Dedifferentiated amniotic fluid mesenchymal stem cell (primary cell): Measurements from ENCODE around the gene SIRT6.
A peak's percentile ranks its signal among the peaks of the same experiment; 100 is the strongest.
"Not testable (repeated sequence)": the region's sequence is repeated elsewhere in the genome, so short reads cannot be mapped to it uniquely, and the experiment has no call there.

Source experiments
- DNase-seq: peaks from one replicate; pipeline ENCODE4 v3.0.0-alpha.2; 2016; ENCODE audit errors: extremely low spot score

The SIRT6 gene

DNA sequence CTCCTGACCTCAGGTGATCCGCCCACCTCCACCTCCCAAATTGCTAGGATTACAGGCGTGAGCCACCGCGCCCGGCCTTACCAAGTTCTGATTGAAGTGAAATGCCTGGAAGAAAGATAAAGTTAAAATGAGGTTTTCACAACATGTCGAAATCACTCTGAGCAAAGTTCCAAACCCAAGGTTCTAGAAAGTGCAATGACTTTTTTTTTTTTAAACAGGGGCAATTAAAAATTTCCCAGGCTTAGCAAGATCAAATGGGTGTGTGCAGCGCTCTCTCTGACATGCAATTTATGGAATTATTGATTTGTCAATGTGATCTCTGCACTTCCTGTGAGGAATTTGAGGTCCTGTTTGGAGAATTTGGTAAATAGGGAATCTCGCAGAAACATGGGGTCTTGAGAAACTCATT lies 45.7 kb downstream of the SIRT6 start:
- DNase-seq: no peak

DNA sequence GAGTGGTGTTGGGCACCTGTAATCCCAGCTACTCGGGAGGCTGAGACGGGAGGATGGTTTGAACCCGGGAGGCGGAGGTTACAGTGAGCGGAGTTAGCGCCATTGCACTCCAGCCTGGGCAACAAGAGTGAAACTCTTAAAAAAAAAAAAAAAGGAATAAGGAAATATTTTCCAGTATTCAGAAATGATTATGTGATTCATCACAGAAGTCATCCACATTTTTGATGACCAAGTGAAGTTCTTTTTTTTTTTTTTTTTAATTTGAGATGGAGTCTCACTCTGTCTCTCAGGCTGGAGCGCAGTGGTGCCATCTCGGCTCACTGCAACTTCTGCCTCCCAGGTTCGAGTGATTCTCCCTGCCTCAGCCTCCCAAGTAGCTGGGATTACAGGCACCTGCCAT lies 47.0 kb downstream of the SIRT6 start:
- not testable (repeated sequence) for DNase-seq

DNA sequence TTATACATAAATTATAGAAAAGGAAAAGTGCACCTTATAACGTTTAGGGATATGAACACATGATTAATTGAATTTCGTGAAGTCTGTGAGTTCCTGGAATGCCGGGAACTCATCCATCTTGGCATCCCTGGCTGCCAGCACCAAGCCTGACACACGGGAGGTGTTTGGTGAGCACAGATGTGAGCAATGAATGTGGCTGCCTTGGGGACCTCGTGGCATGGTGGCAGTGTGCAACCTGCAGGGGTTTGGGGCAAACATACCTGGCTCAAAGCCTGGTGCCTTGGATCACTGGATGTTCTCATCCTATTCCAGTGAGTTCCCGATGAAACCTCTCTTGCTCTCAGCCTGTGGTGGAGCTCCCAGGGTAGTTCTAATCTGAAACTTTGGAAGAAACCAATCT lies 48.0 kb downstream of the SIRT6 start:
- DNase-seq: no peak

DNA sequence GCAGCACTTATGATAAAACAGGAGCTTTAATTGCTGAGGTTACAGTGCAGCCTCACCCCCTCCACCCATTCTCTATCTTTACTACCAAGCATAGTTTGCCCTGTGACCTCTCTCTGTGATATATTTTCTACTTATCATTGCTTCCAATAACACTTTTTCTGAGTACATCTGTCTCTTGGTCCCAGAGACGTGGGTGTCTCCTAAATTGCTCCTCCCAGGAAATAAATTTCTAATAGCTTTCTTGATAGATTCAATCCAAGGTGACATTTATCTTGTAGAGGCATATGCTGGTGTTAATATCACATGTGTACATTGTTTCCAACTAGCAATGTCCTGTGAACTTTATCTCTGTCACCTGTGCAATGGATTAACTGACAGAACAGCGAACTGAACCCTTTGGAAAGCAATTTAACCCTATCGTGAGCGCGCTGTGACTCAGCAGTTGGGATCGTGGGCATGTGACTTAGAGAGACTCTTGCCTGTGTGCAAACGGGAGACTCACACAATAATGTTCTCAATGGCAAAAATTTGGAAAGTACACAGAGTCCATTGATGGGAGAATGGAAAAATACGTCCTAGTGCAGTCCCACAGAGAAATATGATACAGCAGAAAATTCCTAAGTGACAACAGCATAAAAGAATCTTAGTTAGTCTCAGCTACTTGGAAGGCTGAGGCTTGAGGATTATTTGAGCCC lies 51.5 kb downstream of the SIRT6 start:
- DNase-seq: peak; percentile 58

- DNase-seq: not testable (repeated sequence)
Observed at GRCh38 chr19:4129050-4129449, 53.3 kb downstream of the SIRT6 start.

GRCh38 chr19:4127322-4127721 lies 55.0 kb downstream of the SIRT6 start:
- DNase-seq: not testable (repeated sequence)

DNA sequence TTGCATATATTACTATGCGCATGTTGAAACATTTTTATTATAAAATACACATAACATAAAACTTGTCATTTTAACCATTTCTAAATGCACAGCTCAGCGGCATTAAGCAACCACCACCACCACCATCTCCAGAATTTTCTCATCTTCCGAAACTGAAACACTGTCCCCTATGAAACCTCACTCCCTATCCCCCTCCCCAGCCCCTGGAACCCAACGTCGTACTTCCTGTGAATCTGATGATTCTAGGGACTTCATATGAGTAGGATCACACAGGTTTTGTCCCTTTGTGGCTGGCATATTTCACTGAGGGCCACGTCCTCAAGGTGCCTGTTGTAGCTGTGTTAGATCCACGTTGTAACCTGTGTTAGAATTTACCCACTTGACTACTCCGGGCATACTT lies 57.7 kb downstream of the SIRT6 start:
- no peak for DNase-seq
